HepG2 (cell line): ENCODE measurements around the gene HSD11B2. TPM values are rescaled to one million over a fixed set of nuclear protein-coding genes. Genes with fewer than 3 reads are reported as not detected.

Source experiments
- AKNA ChIP-seq: sonication (generic); formaldehyde crosslinking; IDR thresholded peaks from 2 replicates; pipeline ENCODE4 v1.4.0; 2020; ENCODE audit warnings: missing genetic modification reagents, borderline replicate concordance
- HDAC6 ChIP-seq: fragments of 200-600 bp; sonication (generic); IDR thresholded peaks from 2 replicates; pipeline ENCODE4 v1.7.0; 2017; ENCODE audit warnings: mild to moderate bottlenecking, antibody characterized with exemption, low read length, low read depth
- MTF2 ChIP-seq: sonication (generic); formaldehyde crosslinking; IDR thresholded peaks from 2 replicates; pipeline ENCODE4 v1.5.0; 2020; ENCODE audit warnings: missing genetic modification reagents, borderline replicate concordance
- NFE2L2 ChIP-seq: fragments of 150-350 bp; IDR thresholded peaks from 2 replicates; pipeline ENCODE4 v1.6.1; 2014; ENCODE audit warnings: low read length
- PHB2 ChIP-seq: fragments of 450-650 bp; IDR thresholded peaks from 2 replicates; pipeline ENCODE4 v1.6.1; 2018; ENCODE audit not compliant: partially characterized antibody
- PHF20 ChIP-seq: sonication (generic); formaldehyde crosslinking; IDR thresholded peaks from 2 replicates; pipeline ENCODE4 v1.5.0; 2020; ENCODE audit warnings: mild to moderate bottlenecking, missing genetic modification reagents
- REST ChIP-seq, 2 experiments: IDR thresholded peaks; 2 replicates each; pipeline ENCODE4 v1.6.1; 2011 to 2012; ENCODE audit warnings: low read length in 2 of 2, borderline replicate concordance in 1 of 2, low read depth in 1 of 2, mild to moderate bottlenecking in 1 of 2, moderate library complexity in 1 of 2
- SATB2 ChIP-seq: sonication (generic); formaldehyde crosslinking; IDR thresholded peaks from 2 replicates; pipeline ENCODE4 v1.5.0; 2020; ENCODE audit warnings: missing genetic modification reagents
- TAF15 ChIP-seq: fragments of 200-400 bp; formaldehyde crosslinking; IDR thresholded peaks from one replicate; pipeline ENCODE4 v1.6.1; 2018; ENCODE audit warnings: mild to moderate bottlenecking, low read depth, low read length; ENCODE audit not compliant: poor library complexity, severe bottlenecking
- TBX3 ChIP-seq: fragments of 450-650 bp; IDR thresholded peaks from 2 replicates; pipeline ENCODE4 v1.6.1; 2017; ENCODE audit warnings: antibody characterized with exemption, mild to moderate bottlenecking, inconsistent platforms, borderline replicate concordance
- ZNF101 ChIP-seq: sonication (generic); formaldehyde crosslinking; IDR thresholded peaks from 2 replicates; pipeline ENCODE4 v1.4.0; 2020; ENCODE audit warnings: mild to moderate bottlenecking, low read depth, missing genetic modification reagents, borderline replicate concordance
- ZNF550 ChIP-seq: sonication (generic); formaldehyde crosslinking; IDR thresholded peaks from 2 replicates; pipeline ENCODE4 v1.4.0; 2020; ENCODE audit warnings: mild to moderate bottlenecking, missing genetic modification reagents, borderline replicate concordance
- ZNF589 ChIP-seq: sonication (generic); formaldehyde crosslinking; conservative IDR thresholded peaks from 2 replicates; pipeline ENCODE4 v1.8.0; 2022; ENCODE audit warnings: mild to moderate bottlenecking, moderate library complexity, missing genetic modification reagents
- ZNF629 ChIP-seq: sonication (generic); formaldehyde crosslinking; conservative IDR thresholded peaks from 2 replicates; pipeline ENCODE4 v1.5.0; 2020; ENCODE audit warnings: missing genetic modification reagents
- ZNF687 ChIP-seq: sonication (generic); formaldehyde crosslinking; IDR thresholded peaks from 2 replicates; pipeline ENCODE4 v1.5.1; 2020; ENCODE audit warnings: mild to moderate bottlenecking, missing genetic modification reagents, moderate library complexity
- polyA plus RNA-seq, 8 experiments: library from polyadenylated mRNA; depleted of rRNA in 3 of 8; stranded (reverse) in 7 of 8; unstranded in 1 of 8; fragments of >200 nt; fragmentation: Illumina TruSeq in 4 of 8; extraction: Trizol in 4 of 8; gene quantifications; 2 replicates each; pipeline versions ENCODE4 v1.2.1 to v1.2.3, GENCODE V29; 2011 to 2016; ENCODE audit warnings: low read depth in 4 of 8, missing spikeins in 1 of 8, mixed read lengths in 1 of 8; ENCODE audit not compliant: insufficient read depth in 1 of 8
- total RNA-seq, 5 experiments: library from RNA; depleted of rRNA; stranded (reverse); fragments of >200 nt; fragmentation: Illumina TruSeq; extraction: Trizol; gene quantifications; 2 replicates each; pipeline ENCODE4 v1.2.3, GENCODE V29; 2016; ENCODE audit warnings: low read depth in 1 of 5

Gene HSD11B2
- total and polyA plus RNA-seq, 2 of the 13 experiments (the other 11 are each of a cell fraction or from before 2014, with no cell fraction given): 8.9 to 13.6 TPM

- TF ChIP-seq AKNA (CRISPR knock-in tag) (no peak), PHB2 (no peak), TAF15 (peak; percentile 74), TBX3 (peak; percentile 67), ZNF589 (CRISPR knock-in tag) (peak; percentile 70; the same call in 1 of the 2 replicates), NFE2L2 (no peak), MTF2 (CRISPR knock-in tag) (peak; percentile 92), ZNF687 (CRISPR knock-in tag) (peak; percentile 95), SATB2 (CRISPR knock-in tag) (no peak), ZNF629 (CRISPR knock-in tag) (no peak), HDAC6 (no peak), PHF20 (CRISPR knock-in tag) (peak; percentile 99), REST (IDR thresholded peaks at IDR 0.05; ENCODE audit: borderline replicate concordance in 1 of 2, low read depth in 1 of 2, low read length in 2 of 2) (peak in 1 of 2 experiments; percentile 54; a peak in 1 of 4 replicates), ZNF550 (CRISPR knock-in tag) (peak; percentile 93; the same call in 1 of the 2 replicates), ZNF101 (CRISPR knock-in tag) (no peak)
These were observed 50.1 kb downstream of the HSD11B2 start, which contains the start of gene ATP6V0D1 (continued) for GRCh38 chr16:67480833-67481560.
